ENCODE results near the gene RARB. TPM values are rescaled to one million over a fixed set of nuclear protein-coding genes. Genes with fewer than 3 reads are reported as not detected.

The RARB gene
- total RNA-seq, 1 donor from 2014 or later = not detected

- H3K36me3 Mint-ChIP-seq (ENCODE audit: low read depth) = peaks cover 48% of the 10 kb centered on the region
- H3K27me3 Mint-ChIP-seq (ENCODE audit: insufficient read depth) = no peaks in the 10 kb centered on the region
- H3K27ac Mint-ChIP-seq = no peak overlapping the region
- H3K9me3 Mint-ChIP-seq = no peaks in the 10 kb centered on the region
- peaks cover 7% of the 10 kb centered on the region for H3K4me1 Mint-ChIP-seq (ENCODE audit: low read depth)
- DNase-seq (ENCODE audit: low spot score) = no peak
- intact Hi-C loops (cut with micrococcal nuclease) = no loop called here
- no peak overlapping the region for H3K4me3 Mint-ChIP-seq
Measured at GRCh38 chr3:25611193-25611592, 183.1 kb downstream of the RARB start.

- Mint-ChIP-seq H3K4me1 (ENCODE audit: low read depth) (no peaks in the 10 kb centered on the region), H3K27ac (no peak overlapping the region), H3K9me3 (no peaks in the 10 kb centered on the region), H3K27me3 (ENCODE audit: insufficient read depth) (no peaks in the 10 kb centered on the region), H3K4me3 (no peak overlapping the region), H3K36me3 (ENCODE audit: low read depth) (peaks cover 48% of the 10 kb centered on the region)
- no peak for DNase-seq (ENCODE audit: low spot score)
- intact Hi-C loops (cut with micrococcal nuclease) = no loop called here
Measured at GRCh38 chr3:25618028-25618427, 190.0 kb downstream of the RARB start.

GRCh38 chr3:25619382-25619781 lies 191.3 kb downstream of the RARB start:
- Mint-ChIP-seq H3K4me3 (no peak overlapping the region), H3K27ac (no peak overlapping the region), H3K4me1 (ENCODE audit: low read depth) (no peaks in the 10 kb centered on the region), H3K27me3 (ENCODE audit: insufficient read depth) (no peaks in the 10 kb centered on the region), H3K9me3 (no peaks in the 10 kb centered on the region), H3K36me3 (ENCODE audit: low read depth) (peaks cover 54% of the 10 kb centered on the region)
- intact Hi-C loops (cut with micrococcal nuclease) = no loop called here
- no peak for DNase-seq (ENCODE audit: low spot score)

GRCh38 chr3:25620493-25620892 lies 192.4 kb downstream of the RARB start:
- Mint-ChIP-seq H3K4me3 (no peak overlapping the region), H3K27me3 (ENCODE audit: insufficient read depth) (no peaks in the 10 kb centered on the region), H3K36me3 (ENCODE audit: low read depth) (peaks cover 53% of the 10 kb centered on the region), H3K9me3 (no peaks in the 10 kb centered on the region), H3K4me1 (ENCODE audit: low read depth) (no peaks in the 10 kb centered on the region), H3K27ac (no peak overlapping the region)
- no peak for DNase-seq (ENCODE audit: low spot score)
- intact Hi-C loops (cut with micrococcal nuclease) = no loop called here

- intact Hi-C loops (cut with micrococcal nuclease) = no loop called here
- peak overlapping the region; percentile 28 for H3K27ac Mint-ChIP-seq
- peaks cover 55% of the 10 kb centered on the region for H3K36me3 Mint-ChIP-seq (ENCODE audit: low read depth)
- H3K27me3 Mint-ChIP-seq (ENCODE audit: insufficient read depth) = no peaks in the 10 kb centered on the region
- H3K9me3 Mint-ChIP-seq = no peaks in the 10 kb centered on the region
- no peaks in the 10 kb centered on the region for H3K4me1 Mint-ChIP-seq (ENCODE audit: low read depth)
- no peak for DNase-seq (ENCODE audit: low spot score)
- H3K4me3 Mint-ChIP-seq = no peak overlapping the region
Measured at GRCh38 chr3:25621087-25621486, 193.0 kb downstream of the RARB start.

GRCh38 chr3:25631989-25632388 lies 203.9 kb downstream of the RARB start:
- H3K36me3 Mint-ChIP-seq (ENCODE audit: low read depth) = peaks cover 33% of the 10 kb centered on the region
- no peak overlapping the region for H3K4me3 Mint-ChIP-seq
- no peaks in the 10 kb centered on the region for H3K9me3 Mint-ChIP-seq
- no peaks in the 10 kb centered on the region for H3K27me3 Mint-ChIP-seq (ENCODE audit: insufficient read depth)
- DNase-seq (ENCODE audit: low spot score) = no peak
- peaks cover 7% of the 10 kb centered on the region for H3K4me1 Mint-ChIP-seq (ENCODE audit: low read depth)
- H3K27ac Mint-ChIP-seq = no peak overlapping the region
- intact Hi-C loops (cut with micrococcal nuclease) = no loop called here

GRCh38 chr3:25633919-25634318 lies 205.9 kb downstream of the RARB start:
- no peak for DNase-seq (ENCODE audit: low spot score)
- intact Hi-C loops (cut with micrococcal nuclease) = no loop called here
- Mint-ChIP-seq H3K36me3 (ENCODE audit: low read depth) (peaks cover 34% of the 10 kb centered on the region), H3K4me3 (no peak overlapping the region), H3K27ac (no peak overlapping the region), H3K27me3 (ENCODE audit: insufficient read depth) (no peaks in the 10 kb centered on the region), H3K9me3 (no peaks in the 10 kb centered on the region), H3K4me1 (ENCODE audit: low read depth) (peaks cover 7% of the 10 kb centered on the region)

- no peak overlapping the region for H3K4me3 Mint-ChIP-seq
- H3K9me3 Mint-ChIP-seq = no peaks in the 10 kb centered on the region
- H3K36me3 Mint-ChIP-seq (ENCODE audit: low read depth) = peaks cover 30% of the 10 kb centered on the region
- H3K27me3 Mint-ChIP-seq (ENCODE audit: insufficient read depth) = no peaks in the 10 kb centered on the region
- H3K27ac Mint-ChIP-seq = no peak overlapping the region
- intact Hi-C loops (cut with micrococcal nuclease) = no loop called here
- no peak for DNase-seq (ENCODE audit: low spot score)
- peaks cover 7% of the 10 kb centered on the region for H3K4me1 Mint-ChIP-seq (ENCODE audit: low read depth)
Measured at GRCh38 chr3:25635038-25635437, 207.0 kb downstream of the RARB start.

Other genes starting within 250 kb of the RARB start
- 133 and 135 TPM in 2 replicates for gene TOP2B, start 236.6 kb downstream of the RARB start, total RNA-seq

All from activated T-helper 1 cell treated with anti-CD3 and anti-CD28 coated beads, Interleukin-12 subunit alpha, Interleukin-12 subunit beta, Interleukin-2, Interleukin-4 antibody, amounts not matched to agents 30 ng/mL and 10 ng/mL and 1 ng/mL, durations not matched to agents 14 hours and 24 hours and 36 hours (primary cell).